GM13977 (cell line): ENCODE measurements around the gene EPS8L1.
"Not testable (repeated sequence)": the region's sequence is repeated elsewhere in the genome, so short reads cannot be mapped to it uniquely, and the experiment has no call there.

ENCODE experiments used
- DNase-seq: peaks from one replicate; pipeline ENCODE4 v3.0.0; 2012; ENCODE audit warnings: low spot score
- CTCF ChIP-seq: IDR thresholded peaks from 2 replicates; pipeline ENCODE4 v1.5.1; 2012; ENCODE audit warnings: mild to moderate bottlenecking, control low read depth; ENCODE audit not compliant: insufficient read depth; ENCODE audit errors: extremely low read depth, missing control alignments
- in situ Hi-C: fragments of 300-500 bp; cut with MboI; formaldehyde crosslinking; loops from one replicate; pipeline ENCODE4 v1.12.0; 2022; ENCODE audit warnings: low sequenced_read_pairs, low pct_unique_long_range_greater_than_20kb, mixed read lengths, inconsistent platforms; ENCODE audit not compliant: unreplicated experiment

Gene EPS8L1

GRCh38 chr19:55075371-55075998, at the start of gene EPS8L1:
Gene EPS8L1, plus strand, starts transcription at chr19:55075869. Its CDS starts 576 bp downstream, at chr19:55076445.
- in situ Hi-C loops: no loop called here
- TF ChIP-seq CTCF: no peak
- no peak for DNase-seq

GRCh38 chr19:55027140-55027471, 48.6 kb upstream of the EPS8L1 start:
- in situ Hi-C loops: not testable (repeated sequence)

GRCh38 chr19:55027472-55028337, 48.0 kb upstream of the EPS8L1 start:
- in situ Hi-C loops: no loop called here
- TF ChIP-seq CTCF: no peak
- DNase-seq: no peak

More at GRCh38 chr19:55027140-55027471, 48.6 kb upstream of the EPS8L1 start:
- not testable (repeated sequence) for DNase-seq

- no peak for DNase-seq
These were observed 46.9 kb upstream of the EPS8L1 start for GRCh38 chr19:55028757-55029156.

GRCh38 chr19:55031178-55031577, 44.5 kb upstream of the EPS8L1 start:
- in situ Hi-C loops: no loop called here
- no peak for TF ChIP-seq CTCF
- DNase-seq: no peak

More at GRCh38 chr19:55028757-55029156, 46.9 kb upstream of the EPS8L1 start:
- no peak for TF ChIP-seq CTCF
- in situ Hi-C loops: no loop called here

GRCh38 chr19:55032170-55032800, 43.4 kb upstream of the EPS8L1 start:
- DNase-seq: no peak
- in situ Hi-C loops: no loop called here
- TF ChIP-seq CTCF: no peak

GRCh38 chr19:55032976-55033643, 42.6 kb upstream of the EPS8L1 start:
- in situ Hi-C loops, DNase-seq: not testable (repeated sequence)
